GM18505 (cell line): ENCODE results near the gene SMIM1.

Experiments
- ATAC-seq: cut with Tn5 transposase; IDR thresholded peaks from one replicate; pipeline ENCODE4 v1.9.1; 2021; ENCODE audit not compliant: unreplicated experiment
- POLR2A ChIP-seq: IDR thresholded peaks from 4 replicates; pipeline ENCODE4 v1.6.1; 2011; ENCODE audit warnings: borderline replicate concordance; ENCODE audit not compliant: insufficient read depth, insufficient read length; ENCODE audit errors: extremely low read depth

Gene SMIM1

DNA sequence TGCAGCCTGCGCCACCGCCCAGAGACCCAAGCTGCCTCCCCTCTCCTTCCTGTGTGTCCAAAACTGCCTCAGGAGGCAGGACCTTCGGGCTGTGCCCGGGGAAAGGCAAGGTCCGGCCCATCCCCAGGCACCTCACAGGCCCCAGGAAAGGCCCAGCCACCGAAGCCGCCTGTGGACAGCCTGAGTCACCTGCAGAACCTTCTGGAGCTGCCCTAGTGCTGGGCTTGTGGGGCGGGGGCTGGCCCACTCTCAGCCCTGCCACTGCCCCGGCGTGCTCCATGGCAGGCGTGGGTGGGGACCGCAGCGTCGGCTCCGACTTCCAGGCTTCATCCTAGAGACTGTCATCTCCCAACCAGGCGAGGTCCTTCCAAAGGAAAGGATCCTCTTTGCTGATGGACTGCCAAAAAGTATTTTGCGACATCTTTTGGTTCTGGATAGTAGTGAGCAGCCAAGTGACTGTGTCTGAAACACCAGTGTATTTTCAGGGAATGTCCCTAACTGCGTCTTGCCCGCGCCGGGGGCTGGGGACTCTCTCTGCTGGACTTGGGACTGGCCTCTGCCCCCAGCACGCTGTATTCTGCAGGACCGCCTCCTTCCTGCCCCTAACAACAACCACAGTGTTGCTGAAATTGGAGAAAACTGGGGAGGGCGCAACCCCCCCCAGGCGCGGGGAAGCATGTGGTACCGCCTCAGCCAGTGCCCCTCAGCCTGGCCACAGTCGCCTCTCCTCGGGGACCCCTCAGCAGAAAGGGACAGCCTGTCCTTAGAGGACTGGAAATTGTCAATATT lies 39.3 kb upstream of the SMIM1 start:
- ATAC-seq = no peak
- no peak for TF ChIP-seq POLR2A

- no peak for TF ChIP-seq POLR2A
- no peak for ATAC-seq
Observed at GRCh38 chr1:3733883-3734589, 38.5 kb upstream of the SMIM1 start.

DNA sequence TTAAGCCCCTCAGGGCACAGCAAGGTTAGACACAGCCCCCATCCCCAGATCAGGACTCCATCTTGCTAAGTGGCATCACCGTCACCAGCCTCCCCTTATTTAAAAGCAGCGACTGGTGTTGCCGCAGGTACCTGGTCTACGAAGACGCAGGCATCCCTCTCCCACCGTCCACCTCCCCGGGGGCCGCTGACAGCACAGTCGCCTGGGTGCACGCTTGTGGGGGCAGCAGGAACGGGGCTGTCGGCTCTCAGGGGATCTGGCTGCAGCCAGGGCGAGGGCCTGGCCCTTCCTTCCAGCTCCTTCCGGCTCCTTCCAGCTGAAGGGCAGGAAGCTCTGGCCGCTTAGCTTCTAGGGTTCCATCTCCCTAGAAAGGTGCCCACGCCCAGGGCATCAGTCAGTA lies 37.9 kb upstream of the SMIM1 start:
- TF ChIP-seq POLR2A = no peak

GRCh38 chr1:3735027-3735681 lies 37.4 kb upstream of the SMIM1 start:
- no peak for ATAC-seq
- TF ChIP-seq POLR2A = no peak

More for the DNA sequence above, 37.9 kb upstream of the SMIM1 start:
- no peak for ATAC-seq

DNA sequence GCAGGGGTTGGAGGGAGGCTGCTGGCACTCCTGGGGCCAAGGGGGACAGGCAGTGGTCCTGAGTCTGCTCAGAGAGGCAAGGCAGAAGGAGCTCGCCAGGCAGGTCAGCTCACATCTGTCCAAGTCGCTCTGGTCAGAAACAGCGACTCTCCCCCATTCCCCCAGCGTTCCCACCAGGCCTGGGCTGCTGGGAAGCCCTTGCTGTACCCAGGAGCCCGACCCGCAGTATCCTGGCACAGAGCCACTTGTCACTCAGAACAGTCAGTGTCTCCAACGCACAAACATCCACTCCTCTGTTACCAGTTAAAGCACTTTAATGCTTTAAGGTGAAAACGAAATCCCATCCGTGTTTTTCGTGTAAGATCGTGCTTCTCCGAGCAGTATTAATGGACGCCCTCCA lies 36.9 kb upstream of the SMIM1 start:
- ATAC-seq = no peak
- TF ChIP-seq POLR2A = no peak

DNA sequence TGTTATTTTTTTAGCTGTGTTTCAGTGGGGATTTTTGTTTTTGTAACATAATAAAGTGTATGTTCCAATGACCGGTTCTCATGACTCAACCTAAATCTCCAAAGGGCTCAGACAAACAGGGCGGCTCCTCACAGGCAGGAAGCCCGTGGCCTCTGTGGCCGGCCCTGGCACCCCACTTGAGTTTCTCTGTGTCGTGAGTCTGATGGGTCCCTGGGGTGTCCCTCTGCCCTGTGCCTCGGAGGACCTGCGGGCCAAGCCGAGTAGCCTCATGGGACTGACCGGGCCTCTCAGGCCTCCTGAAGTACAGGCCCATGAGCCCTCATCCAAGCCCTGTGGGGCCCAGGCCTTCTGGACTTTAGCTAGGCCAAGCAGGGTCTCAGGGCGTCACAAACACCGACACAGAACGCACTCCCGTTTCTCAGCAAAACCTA lies 36.4 kb upstream of the SMIM1 start:
- no peak for ATAC-seq
- no peak for TF ChIP-seq POLR2A

DNA sequence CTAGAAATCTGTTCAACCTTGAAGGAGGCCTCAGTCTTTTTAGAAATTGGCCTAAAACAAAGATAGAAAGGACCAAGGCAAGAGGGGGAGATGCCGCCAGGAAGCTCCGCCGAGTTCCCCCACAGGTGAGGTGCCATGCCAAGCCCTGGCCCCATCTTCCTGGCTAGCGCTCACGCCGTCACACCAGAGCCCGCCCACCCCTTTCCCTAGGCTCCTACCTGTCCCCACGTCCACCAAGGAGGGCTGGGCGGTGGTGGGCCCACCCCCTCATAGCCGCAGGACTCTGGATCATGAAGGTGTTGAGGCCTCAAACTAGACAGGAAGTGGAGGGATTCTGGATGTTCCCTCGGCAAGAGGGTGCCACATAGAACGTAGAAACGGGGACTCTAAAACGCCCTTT lies 35.8 kb upstream of the SMIM1 start:
- no peak for ATAC-seq
- no peak for TF ChIP-seq POLR2A

- TF ChIP-seq POLR2A = no peak
- no peak for ATAC-seq
Observed at GRCh38 chr1:3738943-3739342, 33.6 kb upstream of the SMIM1 start.

DNA sequence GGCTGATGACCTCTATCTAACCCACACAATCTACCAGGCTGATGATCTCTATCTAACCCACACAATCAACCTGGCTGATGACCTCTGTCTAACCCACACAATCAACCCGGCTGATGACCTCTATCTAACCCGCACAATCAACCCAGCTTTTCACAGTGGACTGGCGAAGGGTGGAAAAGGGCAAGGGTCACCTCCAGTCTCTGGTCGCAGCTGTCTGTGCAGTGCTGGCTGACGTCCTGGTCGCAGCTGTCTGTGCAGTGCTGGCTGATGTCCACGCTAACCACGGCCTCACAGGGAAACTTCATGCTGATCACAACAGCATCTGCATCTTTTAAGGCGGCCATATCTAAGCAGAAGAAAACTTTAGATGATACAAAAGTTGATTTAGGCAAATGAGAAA lies 32.5 kb upstream of the SMIM1 start:
- ATAC-seq = no peak
- TF ChIP-seq POLR2A = no peak

DNA sequence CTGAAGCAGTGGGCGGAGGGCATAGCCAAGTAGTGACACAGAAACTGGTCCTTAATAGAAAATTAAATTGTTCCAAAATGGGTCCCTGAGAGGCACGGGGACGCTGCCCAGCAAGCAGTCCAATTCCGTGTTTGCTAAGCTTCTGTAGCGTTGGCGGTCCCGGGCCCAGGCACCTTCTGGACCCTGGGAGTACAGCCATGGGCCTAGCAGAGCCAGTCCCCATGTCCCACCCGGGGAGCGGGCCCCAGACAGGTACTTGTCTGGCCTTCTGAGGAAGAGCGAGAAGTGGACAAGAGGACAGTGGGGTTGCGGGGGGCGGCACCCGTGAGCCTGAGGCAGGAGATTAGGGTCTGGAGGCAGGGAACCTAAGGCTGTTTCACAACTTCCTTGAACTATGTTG lies 31.8 kb upstream of the SMIM1 start:
- TF ChIP-seq POLR2A = no peak
- no peak for ATAC-seq

DNA sequence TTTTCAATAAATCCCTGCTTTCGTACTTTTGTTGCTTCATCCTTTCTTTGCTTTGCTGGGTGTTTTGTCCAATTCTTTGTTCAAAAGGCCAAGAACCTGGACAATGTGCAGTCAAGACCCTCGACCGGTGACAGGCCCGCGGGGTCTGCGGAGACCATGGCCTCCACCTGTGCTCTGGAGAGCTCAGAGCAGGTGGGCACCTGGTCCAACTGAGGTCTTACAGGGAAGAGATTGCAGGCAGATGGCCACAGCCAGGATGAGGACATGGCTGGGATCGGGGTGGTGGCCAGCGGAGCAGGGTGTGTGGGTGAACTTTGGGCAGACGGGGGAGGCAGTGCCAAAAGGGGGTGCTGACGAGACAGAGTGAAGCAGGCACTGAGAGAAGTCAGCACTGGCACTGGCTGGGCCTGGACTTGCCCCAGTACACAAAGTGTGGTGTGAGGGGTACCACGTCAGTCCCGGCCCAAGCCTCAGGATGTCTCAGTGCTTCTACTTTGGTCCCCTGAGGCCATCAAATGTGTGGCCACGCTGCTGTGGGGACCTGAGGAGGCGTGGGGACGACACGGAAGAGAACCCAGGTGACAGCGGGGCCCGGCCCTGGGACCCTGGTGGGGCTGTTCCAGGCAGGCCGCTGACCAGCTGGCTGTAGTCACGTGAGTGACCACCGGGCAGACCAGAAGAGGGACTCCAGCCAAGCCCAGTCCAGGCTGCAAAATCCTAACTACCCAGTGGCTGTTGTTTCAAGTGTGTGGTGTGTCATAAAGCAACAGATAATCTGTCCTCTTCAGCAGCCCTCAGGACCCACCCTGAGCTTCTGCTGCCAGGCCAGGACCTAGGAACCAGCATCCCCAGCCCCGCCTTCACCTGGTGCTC lies 30.7 kb upstream of the SMIM1 start:
- no peak for TF ChIP-seq POLR2A
- no peak for ATAC-seq

- TF ChIP-seq POLR2A = no peak
- no peak for ATAC-seq
Observed at GRCh38 chr1:3742439-3743298, 29.9 kb upstream of the SMIM1 start.
